Cardiac septum (tissue), 1 donor: ENCODE results near the gene TMEM132E. TPM values are rescaled to one million over a fixed set of nuclear protein-coding genes. Genes with fewer than 3 reads are reported as not detected.

Experiments
- DNase-seq: peaks from one replicate; pipeline ENCODE4 v3.0.0-alpha.2; 2020; ENCODE audit warnings: low spot score
- intact Hi-C: fragments of 100-400 bp; cut with DNase I; formaldehyde crosslinking; loops from one replicate; pipeline ENCODE4 v1.14.0; 2022
- total RNA-seq: library from RNA; stranded (reverse); fragmentation: NEBNext Ultra II Directional; extraction: Animal tissue kit (Norgen Biotek cat#: 25700); gene quantifications from one replicate; pipeline ENCODE4 v1.2.1, GENCODE V29; 2021
- donor health status: DM: no; HTN: no; CAD: no.

Gene TMEM132E
- total RNA-seq, 1 donor from 2014 or later: 0.43 TPM

DNA sequence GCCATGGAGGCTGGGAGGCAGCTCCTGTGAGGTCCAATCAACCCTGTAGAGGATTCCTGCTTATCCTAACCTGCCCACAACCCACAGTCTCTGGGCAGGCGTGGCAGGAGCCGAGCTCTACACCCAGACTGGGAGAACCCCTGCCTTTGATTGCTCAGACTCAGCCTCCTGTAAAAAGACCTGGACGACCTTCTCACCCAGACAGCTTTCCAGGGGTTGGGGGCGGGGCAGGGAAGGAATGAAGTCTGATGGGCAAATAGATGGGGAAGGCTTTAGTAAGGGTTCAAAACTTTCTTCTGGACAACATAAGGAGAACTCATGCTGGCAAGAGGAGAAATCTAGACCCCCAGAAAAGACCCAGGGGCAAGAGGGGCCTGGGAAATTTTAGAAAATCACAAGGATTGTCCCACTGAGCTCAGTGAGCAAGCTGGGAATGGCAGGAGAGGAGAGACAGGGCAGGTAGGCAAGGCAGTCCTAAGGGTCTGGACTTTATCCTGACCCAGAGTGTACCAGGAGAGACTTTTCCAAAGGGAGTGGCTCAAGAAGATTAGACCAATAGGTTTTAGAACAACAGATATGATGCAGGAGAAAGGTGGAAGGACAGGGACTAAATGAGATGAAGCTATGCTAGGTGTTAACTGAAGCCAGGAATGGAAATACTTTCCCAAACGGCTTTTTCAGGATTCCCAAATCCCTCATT lies 70.8 kb downstream of the TMEM132E start:
- DNase-seq: no peak
- intact Hi-C loops: no loop called here

DNA sequence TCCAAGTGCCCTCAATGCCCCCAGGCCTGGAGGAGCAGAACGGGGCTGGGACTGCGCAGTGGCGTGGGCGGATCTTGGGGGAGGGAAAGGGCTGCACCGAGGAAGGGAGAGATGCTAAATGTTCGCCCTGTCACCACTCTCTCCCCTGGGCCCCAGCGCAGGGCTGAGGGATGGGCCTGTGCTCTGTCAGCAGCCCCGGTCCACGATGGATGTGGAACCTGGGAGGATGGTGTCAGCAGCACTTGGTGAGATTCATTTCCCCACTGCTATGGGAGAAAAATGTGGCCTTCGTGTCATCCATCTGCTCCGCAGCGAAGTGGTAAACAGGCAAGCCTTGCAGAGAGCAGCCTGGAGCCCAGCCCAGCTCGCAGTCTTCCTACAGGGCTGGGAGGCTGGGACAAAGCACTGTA lies 72.0 kb downstream of the TMEM132E start:
- intact Hi-C loops: no loop called here
- no peak for DNase-seq

DNA sequence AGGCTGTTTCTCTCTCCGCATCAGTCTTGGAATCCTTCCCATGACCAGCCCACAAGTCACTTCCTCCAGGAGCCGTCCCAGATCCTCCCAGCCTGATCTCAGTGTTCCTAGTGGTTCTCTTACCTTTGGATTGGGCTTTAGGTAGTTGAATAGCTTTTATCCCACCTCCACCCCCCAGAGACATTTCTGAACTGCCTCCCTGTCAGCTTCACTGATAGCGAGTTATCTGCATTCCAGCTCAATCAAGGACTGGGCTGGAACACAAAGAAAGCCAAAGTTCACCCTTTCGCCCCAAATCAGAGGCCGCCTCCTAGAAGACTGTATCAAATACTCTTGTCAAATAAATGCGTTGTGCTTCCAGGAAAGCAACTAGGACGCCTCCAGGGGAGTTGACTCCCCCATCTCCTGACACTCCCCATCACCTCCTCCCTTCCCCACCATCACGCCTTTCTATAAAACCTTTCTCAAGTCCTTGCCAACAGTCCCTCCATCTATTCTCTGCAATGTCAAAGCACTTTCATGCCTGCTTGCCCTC lies 72.7 kb downstream of the TMEM132E start:
- no peak for DNase-seq
- intact Hi-C loops: no loop called here

DNA sequence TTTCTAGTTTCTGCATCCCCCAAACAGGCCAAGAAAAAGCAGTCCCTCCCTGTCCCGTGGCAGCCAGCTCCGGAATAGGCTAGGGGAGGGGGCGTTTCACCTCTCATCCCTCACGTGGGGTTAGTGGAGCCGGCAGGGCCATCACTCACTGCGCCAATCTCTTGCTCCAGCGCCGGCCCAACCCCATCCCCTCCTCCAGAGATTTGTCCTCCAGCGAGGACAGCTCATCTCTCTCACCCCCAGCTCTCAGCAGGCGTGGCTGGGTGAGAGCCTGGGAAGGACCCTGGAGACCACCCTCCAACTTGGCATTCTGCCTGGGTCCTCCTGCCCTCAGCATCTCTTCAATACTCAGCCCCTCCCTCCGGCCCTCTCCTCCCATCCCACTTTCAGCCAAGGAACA lies 74.1 kb downstream of the TMEM132E start:
- DNase-seq: no peak
- intact Hi-C loops: no loop called here

DNA sequence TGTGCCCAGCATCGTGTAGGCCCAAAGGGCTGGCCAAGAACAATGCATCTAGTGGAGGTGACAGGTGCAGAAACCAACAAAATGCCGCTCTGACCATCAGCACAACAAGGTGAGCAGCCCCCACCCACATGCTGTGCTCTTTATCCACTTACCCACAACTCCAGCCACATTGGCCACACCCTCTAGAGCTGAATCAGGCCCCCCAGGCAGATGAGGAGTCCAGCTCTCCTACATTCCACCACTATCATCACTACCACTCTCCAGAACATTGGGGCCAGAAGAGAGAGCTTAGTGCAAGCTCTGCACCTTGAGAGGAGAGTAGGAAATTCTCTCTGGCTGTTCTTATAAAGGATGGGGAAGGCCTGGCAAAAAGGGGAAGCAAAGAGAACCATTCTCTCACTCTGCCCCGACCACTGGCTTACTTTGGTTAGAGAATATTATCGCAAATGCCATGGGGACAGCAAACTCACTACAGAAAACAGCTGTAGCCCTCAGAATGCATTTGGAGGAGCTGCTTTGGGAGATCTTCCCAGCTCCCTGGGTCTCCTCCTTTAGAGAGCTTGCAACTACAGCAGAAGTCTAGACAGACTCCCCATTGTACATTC lies 75.0 kb downstream of the TMEM132E start:
- intact Hi-C loops: no loop called here

DNA sequence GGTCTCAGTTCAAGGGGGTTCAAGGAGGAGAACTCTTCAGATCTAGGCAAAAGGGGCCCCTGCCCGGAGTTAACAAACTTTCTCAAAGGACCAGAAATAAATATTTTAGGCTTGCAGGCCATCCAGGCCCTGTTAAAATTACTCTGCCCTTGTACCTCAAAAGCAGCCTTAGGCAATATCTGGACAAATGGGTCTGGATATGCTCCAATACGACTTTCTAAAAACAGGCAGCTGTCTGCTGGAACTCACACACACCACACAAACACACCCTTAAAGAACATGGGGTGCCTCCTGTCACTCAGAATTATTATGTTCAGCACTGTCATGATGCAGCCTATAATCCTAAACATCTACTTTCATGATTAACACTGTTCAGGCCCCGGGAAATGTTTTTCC lies 75.5 kb downstream of the TMEM132E start:
- intact Hi-C loops: no loop called here
- DNase-seq: no peak

More for the DNA sequence above, 75.0 kb downstream of the TMEM132E start:
- DNase-seq: no peak

DNA sequence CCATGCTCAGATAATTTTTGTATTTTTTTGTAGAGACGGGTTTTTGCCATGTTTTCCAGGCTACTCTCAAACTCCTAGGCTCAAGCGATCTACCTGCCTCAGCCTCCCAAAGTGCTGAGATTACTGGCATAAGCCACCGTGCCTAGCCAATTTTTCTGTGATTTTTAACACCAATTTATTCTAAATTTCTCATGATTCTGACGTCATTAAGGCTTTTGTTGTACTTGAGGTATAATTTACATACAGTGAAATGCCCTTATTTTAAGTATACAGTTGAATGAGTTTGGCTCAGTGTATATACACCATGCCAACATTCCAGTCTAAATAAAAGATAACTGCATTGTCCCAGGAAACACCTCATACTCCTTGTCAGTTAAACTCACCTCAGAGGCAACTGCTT lies 77.4 kb downstream of the TMEM132E start:
- no peak for DNase-seq
- intact Hi-C loops: no loop called here

DNA sequence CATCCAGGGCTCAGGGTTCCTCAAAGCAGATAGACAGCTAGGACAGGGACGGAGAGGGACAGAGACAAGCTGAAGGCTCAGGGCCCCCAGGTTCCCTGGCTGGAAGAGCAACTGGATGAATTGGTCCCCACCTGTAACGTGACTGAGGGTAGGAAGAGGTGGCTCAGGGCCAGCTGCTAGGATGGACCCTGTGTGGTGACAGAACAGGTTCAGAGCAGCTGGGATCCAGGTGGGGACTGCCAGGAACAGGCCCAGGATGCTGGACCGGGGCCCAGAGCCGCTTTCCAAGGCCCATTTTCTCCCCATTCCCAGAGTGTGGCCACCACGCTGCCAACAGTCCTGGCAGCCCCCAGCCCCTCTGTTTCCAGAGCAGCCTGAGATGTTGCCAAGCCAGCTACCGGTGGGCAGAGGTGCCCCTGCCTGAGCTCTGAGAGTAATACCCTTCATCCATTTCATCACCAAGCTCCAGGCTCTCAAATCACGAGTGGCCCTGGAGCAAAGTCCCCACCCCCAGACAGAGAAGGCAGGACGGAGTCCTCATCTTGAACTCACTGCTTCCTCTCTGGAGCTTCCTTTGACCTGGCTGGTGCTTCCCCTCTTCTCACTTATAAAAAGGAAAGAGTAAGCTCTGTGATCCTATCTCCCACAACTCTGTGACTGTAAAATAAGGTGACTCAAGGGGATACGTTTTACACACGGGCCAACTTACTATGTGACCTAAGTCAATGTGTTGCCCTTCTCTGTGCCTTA lies 79.6 kb downstream of the TMEM132E start:
- intact Hi-C loops: no loop called here
- no peak for DNase-seq

DNA sequence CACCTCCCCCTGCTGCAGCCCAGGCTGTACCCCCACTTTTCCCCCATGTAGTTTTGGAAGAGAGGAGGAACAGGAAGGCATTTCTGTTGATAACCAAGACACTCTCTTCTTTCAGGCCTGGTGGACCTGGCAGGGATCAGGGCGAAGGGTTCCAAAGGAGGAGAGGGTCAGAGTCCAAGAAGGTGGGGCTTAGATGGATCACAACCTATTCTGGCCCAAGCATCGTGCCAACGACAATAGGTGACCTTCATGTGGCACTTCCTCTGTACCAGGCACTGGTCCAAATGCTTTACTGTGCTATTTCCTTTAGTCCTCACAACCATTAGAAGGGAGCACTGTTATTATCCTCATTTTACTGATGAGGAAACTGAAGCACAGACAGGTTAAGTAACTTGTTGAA lies 84.3 kb downstream of the TMEM132E start:
- intact Hi-C loops: loop anchor here (10.0 kb wide), 1 partner anchor 61 kb away; no protein-coding TSS in a partner anchor
- DNase-seq: no peak

DNA sequence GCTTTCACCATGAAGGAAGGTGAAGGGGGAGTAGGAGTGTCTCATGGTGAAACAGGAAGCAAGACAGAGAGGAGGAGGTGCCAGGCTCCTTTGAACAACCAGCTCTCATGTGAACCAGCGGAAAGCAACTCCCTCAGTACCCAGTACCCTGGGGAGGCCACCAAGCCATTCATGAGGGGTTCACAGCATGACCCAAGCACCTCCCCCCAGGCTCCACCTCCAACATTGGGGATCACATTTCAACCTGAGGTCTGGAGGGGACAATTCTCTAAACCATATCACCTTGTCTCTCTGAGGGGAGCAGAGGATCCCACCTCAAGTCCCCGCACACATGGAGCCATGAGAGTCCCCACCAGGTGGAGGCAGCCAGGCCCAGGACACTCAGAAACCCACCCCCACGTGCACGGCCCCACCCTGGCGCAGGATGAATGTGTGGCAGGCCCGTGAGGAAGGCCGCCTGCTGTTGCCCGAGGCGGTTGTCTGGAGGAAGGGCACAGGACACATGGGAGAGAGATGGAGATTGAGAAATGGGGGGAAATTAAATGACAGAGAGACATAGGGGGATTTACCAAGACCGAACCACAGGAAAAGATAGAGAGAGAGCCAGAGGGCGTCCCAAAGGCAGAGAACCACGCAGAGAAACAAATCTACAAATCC lies 85.9 kb downstream of the TMEM132E start:
- intact Hi-C loops: loop anchor here (10.0 kb wide), 1 partner anchor 60 kb away; no protein-coding TSS in a partner anchor

DNA sequence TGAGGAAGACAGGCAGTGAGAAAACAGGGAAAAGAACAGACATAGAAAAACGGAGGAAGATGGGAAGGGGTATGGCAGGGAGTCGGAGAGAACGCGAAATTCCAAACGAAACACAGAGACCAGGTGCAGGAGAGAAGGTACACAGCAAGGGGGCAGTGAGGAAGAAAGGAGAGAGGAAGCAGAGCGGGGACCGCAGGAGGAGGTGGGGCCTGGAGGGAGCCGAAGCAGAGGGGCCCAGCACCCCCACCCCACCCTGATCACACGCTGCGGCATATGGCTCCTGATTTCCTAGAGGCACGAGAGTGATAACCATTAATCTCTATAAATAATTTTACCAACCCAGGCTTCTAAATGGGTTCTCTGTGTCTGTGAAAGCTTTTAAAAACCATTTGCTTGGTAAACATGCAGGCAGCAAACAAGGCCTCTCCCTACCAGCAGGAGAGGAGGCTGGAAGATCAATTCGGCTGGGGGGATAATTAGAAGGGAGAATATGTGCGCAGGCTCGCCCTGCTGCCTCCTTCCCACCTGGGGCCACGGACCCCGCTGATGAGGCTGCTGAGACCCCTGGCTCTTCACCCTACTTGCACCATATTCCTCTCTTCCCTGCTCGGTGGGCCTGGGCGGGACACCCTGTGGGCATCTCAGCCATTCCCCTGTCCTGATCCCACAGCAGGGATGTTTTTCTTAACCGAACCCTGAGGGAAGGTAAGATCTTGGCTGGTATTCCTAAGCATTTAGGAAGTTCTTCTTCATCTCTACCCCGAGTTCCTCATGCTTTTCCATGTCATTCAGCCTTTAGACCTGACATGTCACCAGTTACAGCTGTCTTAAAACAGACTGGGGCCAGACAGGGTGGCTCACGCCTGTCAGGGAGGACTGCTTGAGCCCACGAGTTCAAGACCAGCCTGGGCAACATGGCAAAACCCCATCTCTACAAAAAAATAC lies 86.7 kb downstream of the TMEM132E start:
- intact Hi-C loops: loop anchor here (10.0 kb wide), 1 partner anchor 59 kb away; no protein-coding TSS in a partner anchor
- DNase-seq: no peak

More for the DNA sequence above, 85.9 kb downstream of the TMEM132E start:
- DNase-seq: peak; percentile 41

DNA sequence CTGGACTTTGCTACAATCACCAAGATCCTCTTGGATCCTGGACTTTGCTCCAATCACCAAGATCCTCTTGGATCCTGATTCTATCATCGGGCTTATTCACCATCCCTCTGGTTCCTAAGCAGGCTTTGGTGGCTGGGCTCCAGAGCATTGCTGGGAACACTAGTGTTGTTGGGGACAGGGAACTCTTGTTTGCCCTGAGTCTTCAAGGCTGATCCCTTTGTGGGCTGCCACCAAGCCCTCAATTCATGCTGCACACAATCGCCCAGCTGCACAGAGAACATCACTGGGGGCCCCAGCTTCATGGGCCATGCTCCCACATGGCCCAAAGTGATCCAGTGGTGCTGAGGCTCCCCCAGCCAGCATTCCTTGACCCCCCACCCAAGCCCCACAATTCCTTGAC lies 88.3 kb downstream of the TMEM132E start:
- intact Hi-C loops: loop anchor here (10.0 kb wide), 1 partner anchor 57 kb away; no protein-coding TSS in a partner anchor
- no peak for DNase-seq

DNA sequence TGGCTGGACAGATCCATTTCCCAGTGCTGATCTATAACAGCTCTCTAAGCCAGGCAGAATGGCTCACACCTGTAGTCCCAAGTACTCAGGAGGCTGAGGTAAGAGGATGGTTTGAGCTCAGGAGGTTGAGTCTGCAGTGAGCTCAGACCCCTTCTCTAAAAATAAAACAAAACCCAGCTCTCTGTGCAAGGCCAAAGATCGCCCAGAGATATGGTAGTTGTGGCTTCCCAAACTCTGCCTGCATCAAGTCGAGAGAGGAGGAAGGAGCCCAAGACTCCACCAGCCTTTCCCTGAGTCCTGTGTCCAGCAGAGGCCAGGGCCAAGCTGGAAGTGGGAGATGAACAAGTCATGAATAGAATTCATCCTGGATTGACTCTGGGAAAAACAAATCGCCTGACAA lies 88.8 kb downstream of the TMEM132E start:
- intact Hi-C loops: loop anchor here (10.0 kb wide), 1 partner anchor 57 kb away; no protein-coding TSS in a partner anchor
- DNase-seq: no peak

DNA sequence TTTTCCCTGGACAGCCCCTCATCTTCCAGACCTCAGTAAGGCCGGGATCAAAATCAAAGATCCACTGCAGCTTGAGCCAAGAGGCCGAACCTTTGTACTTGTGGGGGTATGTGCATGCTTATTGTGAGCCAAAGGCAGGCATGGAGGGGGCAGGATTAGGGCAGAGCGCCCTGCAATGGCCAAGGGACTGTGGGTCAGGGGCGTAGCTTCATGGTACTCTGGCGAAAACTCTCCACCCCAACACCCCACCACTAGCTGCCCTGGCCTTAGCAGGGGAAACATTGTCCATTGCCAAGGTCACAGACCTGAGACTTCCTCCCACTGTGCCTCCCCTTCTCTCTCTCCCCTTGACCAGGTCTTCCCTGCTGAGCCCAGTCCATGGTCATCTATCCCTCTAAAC lies 90.1 kb downstream of the TMEM132E start:
- no peak for DNase-seq
- intact Hi-C loops: loop anchor here (10.0 kb wide), 1 partner anchor 55 kb away; no protein-coding TSS in a partner anchor

DNA sequence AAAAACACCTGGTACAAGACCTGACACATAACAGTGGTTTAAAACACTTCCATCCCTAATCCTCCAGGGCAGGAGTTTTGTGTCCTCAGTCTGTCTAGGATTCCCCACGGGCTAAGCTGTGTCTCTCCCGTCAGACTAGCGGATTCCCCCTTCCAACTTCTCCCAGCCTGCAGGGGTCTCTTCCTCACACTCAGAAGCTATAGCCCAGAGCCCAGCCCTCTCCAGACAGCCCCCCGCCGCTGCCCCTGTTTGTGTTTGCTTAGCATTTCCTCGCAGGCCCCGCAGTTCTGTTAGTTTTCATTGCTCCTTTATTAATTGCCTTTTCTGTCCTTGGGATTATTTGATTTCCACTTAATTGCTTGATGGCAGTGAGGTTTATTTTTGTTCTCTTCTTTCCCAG lies 91.2 kb downstream of the TMEM132E start:
- no peak for DNase-seq
- intact Hi-C loops: no loop called here

DNA sequence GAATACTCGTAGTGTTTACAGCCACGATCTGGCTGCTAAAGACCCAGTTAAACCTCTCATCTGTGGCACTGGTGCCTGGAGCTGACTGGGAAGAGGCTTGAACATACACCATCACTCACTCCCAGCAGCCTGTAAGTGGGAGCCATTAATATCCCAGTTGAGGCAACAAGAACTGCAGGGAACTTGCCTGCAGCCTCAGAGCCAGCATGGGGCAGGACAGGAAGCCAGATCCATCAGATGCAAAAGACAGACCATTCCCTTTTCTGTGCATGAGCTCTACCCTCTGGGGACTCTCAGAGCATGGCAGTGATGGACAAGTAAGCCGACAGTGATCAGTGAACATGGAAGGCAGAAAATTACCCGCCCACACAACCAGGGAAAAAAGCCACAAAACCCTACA lies 91.8 kb downstream of the TMEM132E start:
- no peak for DNase-seq
- intact Hi-C loops: no loop called here

DNA sequence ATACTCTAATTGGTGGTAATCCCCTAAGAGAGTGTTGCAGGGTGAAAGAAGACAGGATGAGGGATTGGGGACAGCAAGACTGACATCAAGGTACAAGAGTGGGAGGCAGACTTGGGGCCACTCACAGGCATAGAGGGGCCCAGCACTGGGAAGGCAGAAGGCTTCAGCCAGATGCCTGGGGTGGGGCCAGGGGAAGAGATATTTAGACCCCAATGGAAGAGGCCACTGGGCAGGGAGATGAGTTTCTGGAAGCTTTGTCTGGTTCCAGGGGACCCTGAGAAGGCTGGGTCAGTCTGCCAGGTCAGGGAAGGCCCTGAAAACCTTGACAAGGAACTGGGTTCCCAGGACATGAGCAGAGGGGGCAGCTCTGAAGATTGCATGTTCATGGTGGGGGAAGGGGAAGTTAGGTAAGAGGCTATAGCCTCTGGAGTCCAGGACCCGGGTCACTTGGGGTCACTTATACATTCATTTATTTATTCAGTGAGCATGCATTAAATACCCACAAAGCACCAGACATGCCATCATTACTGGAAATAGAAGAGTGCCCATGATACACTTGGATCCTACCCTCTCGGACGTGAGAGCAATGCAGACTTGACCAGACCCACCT lies 92.9 kb downstream of the TMEM132E start:
- no peak for DNase-seq
- intact Hi-C loops: no loop called here

DNA sequence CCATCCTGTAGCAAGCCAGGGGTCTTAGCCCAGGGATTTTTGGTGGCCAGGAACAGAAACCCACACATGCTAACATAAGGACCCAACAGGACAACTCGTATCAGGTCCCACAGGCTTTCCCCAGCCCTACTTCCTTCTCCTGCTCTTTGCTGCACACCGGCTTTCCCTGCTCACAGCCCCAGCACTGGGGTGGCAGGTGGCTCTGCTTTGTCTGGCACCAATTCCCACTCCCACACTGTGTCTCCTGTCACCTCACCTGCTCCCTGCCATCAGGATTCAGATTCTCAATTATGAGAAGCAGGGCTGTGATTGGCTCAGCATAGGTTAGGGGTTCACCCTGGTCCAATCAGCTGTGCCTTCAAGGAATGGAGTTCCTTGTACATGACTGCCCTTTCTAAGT lies 94.1 kb downstream of the TMEM132E start:
- DNase-seq: no peak
- intact Hi-C loops: no loop called here
